ENCODE measurements around the gene NCAM2.
A peak's percentile ranks its signal among the peaks of the same experiment; 100 is the strongest.
"Not testable (repeated sequence)": the region's sequence is repeated elsewhere in the genome, so short reads cannot be mapped to it uniquely, and the experiment has no call there.

NCAM2 gene

GRCh38 chr21:21324297-21324696 lies 326.1 kb downstream of the NCAM2 start:
- DNase-seq (ENCODE audit: low read depth): no peak

GRCh38 chr21:21332492-21332891 lies 334.3 kb downstream of the NCAM2 start:
- DNase-seq (ENCODE audit: low read depth): no peak

GRCh38 chr21:21341041-21341440 lies 342.8 kb downstream of the NCAM2 start:
- no peak for DNase-seq (ENCODE audit: low read depth)

- no peak for DNase-seq (ENCODE audit: low read depth)
Measured at GRCh38 chr21:21345296-21345695, 347.1 kb downstream of the NCAM2 start.

- no peak for DNase-seq (ENCODE audit: low read depth)
Measured at GRCh38 chr21:21345872-21346271, 347.7 kb downstream of the NCAM2 start.

GRCh38 chr21:21366277-21366676 lies 368.1 kb downstream of the NCAM2 start:
- no peak for DNase-seq (ENCODE audit: low read depth)

GRCh38 chr21:21367583-21367982 lies 369.4 kb downstream of the NCAM2 start:
- no peak for DNase-seq (ENCODE audit: low read depth)

GRCh38 chr21:21373969-21374368 lies 375.8 kb downstream of the NCAM2 start:
- no peak for DNase-seq (ENCODE audit: low read depth)

GRCh38 chr21:21383126-21383525 lies 384.9 kb downstream of the NCAM2 start:
- DNase-seq (ENCODE audit: low read depth): peak; percentile 24

- DNase-seq (ENCODE audit: low read depth): no peak
Measured at GRCh38 chr21:21384977-21385376, 386.8 kb downstream of the NCAM2 start.

- no peak for DNase-seq (ENCODE audit: low read depth)
Measured at GRCh38 chr21:21385404-21385803, 387.2 kb downstream of the NCAM2 start.

- DNase-seq (ENCODE audit: low read depth): no peak
Measured at GRCh38 chr21:21387916-21388315, 389.7 kb downstream of the NCAM2 start.

- no peak for DNase-seq (ENCODE audit: low read depth)
Measured at GRCh38 chr21:21394064-21394463, 395.9 kb downstream of the NCAM2 start.

- DNase-seq (ENCODE audit: low read depth): no peak
Measured at GRCh38 chr21:21396424-21396823, 398.2 kb downstream of the NCAM2 start.

- no peak for DNase-seq (ENCODE audit: low read depth)
Measured at GRCh38 chr21:21397464-21397863, 399.3 kb downstream of the NCAM2 start.

- DNase-seq (ENCODE audit: low read depth): no peak
Measured at GRCh38 chr21:21401444-21401843, 403.2 kb downstream of the NCAM2 start.

- not testable (repeated sequence) for DNase-seq (ENCODE audit: low read depth)
Measured at GRCh38 chr21:21402187-21402586, 404.0 kb downstream of the NCAM2 start.

- not testable (repeated sequence) for DNase-seq (ENCODE audit: low read depth)
Measured at GRCh38 chr21:21404261-21404660, 406.1 kb downstream of the NCAM2 start.

- DNase-seq (ENCODE audit: low read depth): no peak
Measured at GRCh38 chr21:21406921-21407320, 408.7 kb downstream of the NCAM2 start.

GRCh38 chr21:21412096-21412495 lies 413.9 kb downstream of the NCAM2 start:
- DNase-seq (ENCODE audit: low read depth): no peak

GRCh38 chr21:21415741-21416140 lies 417.5 kb downstream of the NCAM2 start:
- peak; percentile 40 for DNase-seq (ENCODE audit: low read depth)

- DNase-seq (ENCODE audit: low read depth): no peak
Measured at GRCh38 chr21:21434944-21435343, 436.7 kb downstream of the NCAM2 start.

GRCh38 chr21:21436012-21436534 lies 437.9 kb downstream of the NCAM2 start:
- peak; percentile 6 for DNase-seq (ENCODE audit: low read depth)

- no peak for DNase-seq (ENCODE audit: low read depth)
Measured at GRCh38 chr21:21439761-21440160, 441.6 kb downstream of the NCAM2 start.

GRCh38 chr21:21457077-21457476 lies 458.9 kb downstream of the NCAM2 start:
- DNase-seq (ENCODE audit: low read depth): no peak
